Transverse colon (tissue), 4 donors: ENCODE results near the gene KRTAP5-4. TPM values are rescaled to one million over a fixed set of nuclear protein-coding genes. Genes with fewer than 3 reads are reported as not detected.

Experiments
- DNase-seq: peaks from one replicate; pipeline ENCODE4 v3.0.0-alpha.2; 2019
- H3K27ac ChIP-seq, 4 donors: fragments of 200-600 bp; sonication (generic); 2 replicates each; pipeline ENCODE4 v1.5.1; 2016 to 2018; ENCODE audit warnings: inconsistent platforms in 4 of 4
- H3K27me3 ChIP-seq: fragments of 200-600 bp; sonication (generic); 2 replicates; pipeline ENCODE4 v1.5.1; 2017; ENCODE audit warnings: inconsistent platforms
- H3K36me3 ChIP-seq, 4 donors: fragments of 200-600 bp; sonication (generic); 2 replicates each; pipeline ENCODE4 v1.5.1; 2017 to 2019; ENCODE audit warnings: inconsistent platforms in 4 of 4
- H3K4me1 ChIP-seq, 4 donors: fragments of 200-600 bp; sonication (generic); 2 replicates each; pipeline ENCODE4 v1.5.1; 2017 to 2020; ENCODE audit warnings: inconsistent platforms in 4 of 4
- H3K4me3 ChIP-seq, 4 donors: fragments of 200-600 bp; sonication (generic); 1 replicate in 1 of 4; 2 replicates in 3 of 4; pipeline versions ENCODE4 v1.5.1 to v1.6.1; 2017 to 2019; ENCODE audit warnings: inconsistent platforms in 4 of 4
- H3K9me3 ChIP-seq, 2 donors: fragments of 200-600 bp; sonication (generic); 2 replicates each; pipeline ENCODE4 v1.5.1; 2017 to 2019; ENCODE audit warnings: inconsistent platforms in 2 of 2
- CTCF ChIP-seq, 5 experiments: fragments of 200-600 bp in 3 of 5; fragments of 450-650 bp in 2 of 5; sonication (generic) in 3 of 5; IDR thresholded peaks; 1 replicate in 2 of 5; 2 replicates in 3 of 5; pipeline ENCODE4 v1.5.1; 2016 to 2017; ENCODE audit warnings: antibody characterized with exemption in 5 of 5, inconsistent platforms in 3 of 5, mild to moderate bottlenecking in 2 of 5, moderate library complexity in 1 of 5
- EP300 ChIP-seq: sonication (generic); formaldehyde crosslinking; IDR thresholded peaks from one replicate; pipeline ENCODE4 v1.6.1; 2017; ENCODE audit warnings: antibody characterized with exemption, low read depth
- POLR2A ChIP-seq: fragments of 450-650 bp; IDR thresholded peaks from one replicate; pipeline ENCODE4 v1.6.1; 2016; ENCODE audit warnings: antibody characterized with exemption, mild to moderate bottlenecking, moderate library complexity
- POLR2AphosphoS5 ChIP-seq, 3 donors: sonication (generic); formaldehyde crosslinking; IDR thresholded peaks; one replicate each; pipeline ENCODE4 v1.6.1; 2016; ENCODE audit warnings: antibody characterized with exemption in 3 of 3
- whole genome bisulfite sequencing, 2 donors: methylation state at CpG; one replicate each; pipeline ENCODE4 v1.1.5; 2018; ENCODE audit warnings: low coverage in 1 of 2; 5-methylcytosine and 5-hydroxymethylcytosine counted together
- in situ Hi-C, 4 donors: fragments of 200-750 bp; cut with MboI; loops; one replicate each; pipeline versions ENCODE4 v1.15.0 to v1.15.1; 2017; ENCODE audit warnings: low sequenced_read_pairs in 3 of 4, low pct_ligation_motif_present in 1 of 4, low pct_unique_long_range_greater_than_20kb in 1 of 4
- intact Hi-C: fragments of 100-400 bp; cut with DNase I; formaldehyde crosslinking; loops from one replicate; pipeline ENCODE4 v1.15.1; 2023; ENCODE audit warnings: low total_unique reads
- total RNA-seq, 4 donors: library from RNA; depleted of rRNA; stranded (reverse); fragments of >200 nt; gene quantifications; one replicate each; pipeline ENCODE4 v1.1.0, GENCODE V29; 2016

Gene KRTAP5-4
- total RNA-seq, 4 donors from 2014 or later = not detected

GRCh38 chr11:1640076-1640946 lies 18.4 kb upstream of the KRTAP5-4 start:
- H3K4me3 ChIP-seq = no peak overlapping the region
- peak; percentile 38 for DNase-seq

GRCh38 chr11:1639666-1640065 lies 17.7 kb upstream of the KRTAP5-4 start:
- no peaks in the 10 kb centered on the region for H3K36me3 ChIP-seq
- DNase-seq = no peak
- WGBS, 2 donors = 36% methylated on average over 15 of the region's 15 CpGs; no CpG with 5 or more reads in 1 of the 2 donors
- no peaks in the 10 kb centered on the region for H3K9me3 ChIP-seq
- no peak overlapping the region for H3K4me3 ChIP-seq
- in situ Hi-C loops (no loop called here), intact Hi-C loops (no loop called here)
- peaks cover 22% of the 10 kb centered on the region for H3K27me3 ChIP-seq
- H3K4me1 ChIP-seq = peaks cover 0 to 22% (median 10%) of the 10 kb centered on the region in 4 donors
- H3K27ac ChIP-seq = peak overlapping the region in 3 of 4 donors; percentile 22 to 63 (median 59)
- no peak for TF ChIP-seq POLR2AphosphoS5 (IDR thresholded peaks at IDR 0.05)
- TF ChIP-seq POLR2A = no peak
- no peak for TF ChIP-seq EP300
- no peak for TF ChIP-seq CTCF (IDR thresholded peaks at IDR 0.05)

More at GRCh38 chr11:1640076-1640946, 18.4 kb upstream of the KRTAP5-4 start:
- peaks cover 0 to 22% (median 10%) of the 10 kb centered on the region in 4 donors for H3K4me1 ChIP-seq
- intact Hi-C loops (no loop called here), in situ Hi-C loops (no loop called here)
- TF ChIP-seq EP300 (no peak), CTCF (IDR thresholded peaks at IDR 0.05) (peak; percentile 55 to 83 (median 77)), POLR2AphosphoS5 (IDR thresholded peaks at IDR 0.05) (no peak), POLR2A (no peak)
- peak overlapping the region in 1 of 4 donors; percentile 63 for H3K27ac ChIP-seq
- no peaks in the 10 kb centered on the region for H3K9me3 ChIP-seq
- WGBS, 2 donors = 58% methylated on average over 32 of the region's 32 CpGs; no CpG with 5 or more reads in 1 of the 2 donors
- no peaks in the 10 kb centered on the region for H3K36me3 ChIP-seq
- peaks cover 22% of the 10 kb centered on the region for H3K27me3 ChIP-seq

- in situ Hi-C loops = no loop called here
- 14 to 30% methylated on average over 15 to 18 of the region's 18 CpGs for WGBS, 2 donors
- H3K27ac ChIP-seq = peak overlapping the region; percentile 22 to 63 (median 52)
- no peaks in the 10 kb centered on the region for H3K9me3 ChIP-seq
- H3K36me3 ChIP-seq = no peaks in the 10 kb centered on the region
- peaks cover 0 to 22% (median 10%) of the 10 kb centered on the region in 4 donors for H3K4me1 ChIP-seq
- H3K27me3 ChIP-seq = peaks cover 22% of the 10 kb centered on the region
- intact Hi-C loops = no loop called here
- TF ChIP-seq EP300 = no peak
- peak in 2 of 3 donors; percentile 21 to 39 for TF ChIP-seq POLR2AphosphoS5 (IDR thresholded peaks at IDR 0.05)
- peak; percentile 85 for DNase-seq
- H3K4me3 ChIP-seq = no peak overlapping the region
These were observed 17.2 kb upstream of the KRTAP5-4 start for GRCh38 chr11:1639102-1639620.

GRCh38 chr11:1638344-1638743 lies 16.4 kb upstream of the KRTAP5-4 start:
- Histone ChIP-seq H3K36me3 (no peaks in the 10 kb centered on the region), H3K9me3 (no peaks in the 10 kb centered on the region), H3K27ac (peak overlapping the region in 2 of 4 donors; percentile 22 to 63), H3K27me3 (peaks cover 22% of the 10 kb centered on the region), H3K4me1 (peaks cover 0 to 22% (median 10%) of the 10 kb centered on the region in 4 donors), H3K4me3 (no peak overlapping the region)
- TF ChIP-seq POLR2A (no peak), POLR2AphosphoS5 (IDR thresholded peaks at IDR 0.05) (no peak), CTCF (IDR thresholded peaks at IDR 0.05) (no peak), EP300 (no peak)
- in situ Hi-C loops (no loop called here), intact Hi-C loops (no loop called here)
- no peak for DNase-seq
- WGBS, 2 donors = 63% methylated on average over 8 of the region's 8 CpGs; no CpG with 5 or more reads in 1 of the 2 donors
